K562 (cell line): ENCODE results near the gene CYSRT1. TPM values are rescaled to one million over a fixed set of nuclear protein-coding genes. Genes with fewer than 3 reads are reported as not detected.

ENCODE experiments used
- CHD4 ChIP-seq: fragments of 200-600 bp; sonication (generic); IDR thresholded peaks from 3 replicates; pipeline ENCODE4 v1.6.1; 2012; ENCODE audit warnings: low read depth, mild to moderate bottlenecking, mixed read lengths, low read length, inconsistent platforms; ENCODE audit not compliant: insufficient read depth, insufficient replicate concordance, poor library complexity, severe bottlenecking
- E2F6 ChIP-seq, 2 experiments: IDR thresholded peaks; 2 replicates each; pipeline ENCODE4 v1.6.1; 2011; ENCODE audit warnings: borderline replicate concordance in 1 of 2, control low read depth in 1 of 2, low read depth in 1 of 2, low read length in 1 of 2, mild to moderate bottlenecking in 1 of 2, mixed read lengths in 1 of 2, moderate library complexity in 1 of 2; ENCODE audit not compliant: insufficient read depth in 1 of 2, insufficient read length in 1 of 2, poor library complexity in 1 of 2, severe bottlenecking in 1 of 2; ENCODE audit errors: extremely low read depth in 1 of 2
- ETV5 ChIP-seq: sonication (generic); formaldehyde crosslinking; IDR thresholded peaks from 2 replicates; pipeline ENCODE4 v1.4.0; 2020; ENCODE audit warnings: low read depth, mild to moderate bottlenecking, missing genetic modification reagents
- JUND ChIP-seq, 2 experiments: IDR thresholded peaks; 2 replicates in 1 of 2; 3 replicates in 1 of 2; pipeline ENCODE4 v1.6.1; 2011; ENCODE audit warnings: borderline replicate concordance in 2 of 2, low read depth in 2 of 2, low read length in 2 of 2, improper control_type of control experiment in 1 of 2, missing biosample characterization in 1 of 2, missing genetic modification characterization in 1 of 2, missing genetic modification reagents in 1 of 2
- KDM2B ChIP-seq: fragments of 250-450 bp; sonication (Bioruptor Pico); IDR thresholded peaks from 2 replicates; pipeline ENCODE4 v1.8.0; 2021; ENCODE audit warnings: mild to moderate bottlenecking, moderate library complexity
- POLR2G ChIP-seq: fragments of 200-400 bp; formaldehyde crosslinking; IDR thresholded peaks from 2 replicates; pipeline ENCODE4 v1.6.1; 2017; ENCODE audit warnings: low read depth, mild to moderate bottlenecking, antibody characterized with exemption, low read length, moderate library complexity
- POLR3G ChIP-seq: IDR thresholded peaks from 2 replicates; pipeline ENCODE4 v1.6.1; 2011; ENCODE audit not compliant: insufficient read length, insufficient replicate concordance; ENCODE audit errors: extremely low read depth
- USF1 ChIP-seq: sonication (generic); formaldehyde crosslinking; IDR thresholded peaks from 2 replicates; pipeline ENCODE4 v1.9.0; 2022; ENCODE audit warnings: mild to moderate bottlenecking, missing genetic modification reagents
- USF2 ChIP-seq: sonication (generic); formaldehyde crosslinking; IDR thresholded peaks from 2 replicates; pipeline ENCODE4 v1.5.0; 2020; ENCODE audit warnings: missing genetic modification reagents
- ZKSCAN3 ChIP-seq: fragments of 250-450 bp; sonication (Bioruptor Pico); IDR thresholded peaks from 2 replicates; pipeline ENCODE4 v1.4.0; 2020
- ZNF175 ChIP-seq: fragments of 200-800 bp; sonication (Bioruptor generic); IDR thresholded peaks from 2 replicates; pipeline ENCODE4 v1.6.1; 2016; ENCODE audit warnings: low read depth, mild to moderate bottlenecking, missing genetic modification characterization, missing compliant biosample characterization
- ZNF3 ChIP-seq: fragments of 250-450 bp; sonication (Bioruptor Pico); IDR thresholded peaks from 2 replicates; pipeline ENCODE4 v1.5.0; 2021; ENCODE audit warnings: mild to moderate bottlenecking, moderate library complexity
- ZNF436 ChIP-seq: fragments of 250-450, 450-650 bp; sonication (Bioruptor Pico); formaldehyde crosslinking; IDR thresholded peaks from 2 replicates; pipeline ENCODE4 v1.7.0; 2020; ENCODE audit warnings: mild to moderate bottlenecking
- polyA plus RNA-seq, 8 experiments: library from polyadenylated mRNA; depleted of rRNA in 4 of 8; stranded (reverse) in 5 of 8; unstranded in 3 of 8; fragments of >200 nt; fragmentation: Nextera tagmentation in 2 of 8; fragmentation: Illumina TruSeq in 1 of 8; extraction: Ambion mirVana in 2 of 8; extraction: Trizol in 1 of 8; gene quantifications; 2 replicates each; pipeline versions ENCODE4 v1.2.1 to v1.2.3, GENCODE V29; 2011 to 2014; ENCODE audit warnings: inconsistent platforms in 1 of 8, missing spikeins in 1 of 8
- total RNA-seq, 7 experiments: library from RNA; depleted of rRNA in 6 of 7; stranded (reverse); fragments of >200 nt in 6 of 7; fragmentation: Illumina TruSeq in 2 of 7; extraction: Trizol in 2 of 7; gene quantifications; 2 replicates each; pipeline versions ENCODE4 v1.2.1 to v1.2.3, GENCODE V29; 2011 to 2021; ENCODE audit warnings: low replicate concordance in 1 of 7
- TF ChIP-seq, protein P1 (sequence below): sonication (generic); formaldehyde crosslinking; IDR thresholded peaks from 2 replicates; pipeline ENCODE4 v1.8.1; 2023; ENCODE audit warnings: mild to moderate bottlenecking, missing genetic modification reagents
- TF ChIP-seq, protein P2 (sequence below): fragments of 250-450 bp; sonication (Bioruptor Pico); IDR thresholded peaks from 2 replicates; pipeline ENCODE4 v1.8.0; 2022; ENCODE audit warnings: moderate library complexity, mild to moderate bottlenecking, inconsistent platforms
- TF ChIP-seq, protein P3 (sequence below): fragments of 450-650 bp; conservative IDR thresholded peaks from 2 replicates; pipeline ENCODE4 v1.6.1; 2016; ENCODE audit warnings: missing genetic modification characterization, low read depth, mild to moderate bottlenecking, control low read depth, missing compliant biosample characterization

Gene CYSRT1
- total and polyA plus RNA-seq, 9 of the 15 experiments (the other 6 are each of a cell fraction or from before 2014, with no cell fraction given): 0.04 to 1.4 (median 0.42) TPM; not detected in 3

- TF ChIP-seq, protein P1, sequence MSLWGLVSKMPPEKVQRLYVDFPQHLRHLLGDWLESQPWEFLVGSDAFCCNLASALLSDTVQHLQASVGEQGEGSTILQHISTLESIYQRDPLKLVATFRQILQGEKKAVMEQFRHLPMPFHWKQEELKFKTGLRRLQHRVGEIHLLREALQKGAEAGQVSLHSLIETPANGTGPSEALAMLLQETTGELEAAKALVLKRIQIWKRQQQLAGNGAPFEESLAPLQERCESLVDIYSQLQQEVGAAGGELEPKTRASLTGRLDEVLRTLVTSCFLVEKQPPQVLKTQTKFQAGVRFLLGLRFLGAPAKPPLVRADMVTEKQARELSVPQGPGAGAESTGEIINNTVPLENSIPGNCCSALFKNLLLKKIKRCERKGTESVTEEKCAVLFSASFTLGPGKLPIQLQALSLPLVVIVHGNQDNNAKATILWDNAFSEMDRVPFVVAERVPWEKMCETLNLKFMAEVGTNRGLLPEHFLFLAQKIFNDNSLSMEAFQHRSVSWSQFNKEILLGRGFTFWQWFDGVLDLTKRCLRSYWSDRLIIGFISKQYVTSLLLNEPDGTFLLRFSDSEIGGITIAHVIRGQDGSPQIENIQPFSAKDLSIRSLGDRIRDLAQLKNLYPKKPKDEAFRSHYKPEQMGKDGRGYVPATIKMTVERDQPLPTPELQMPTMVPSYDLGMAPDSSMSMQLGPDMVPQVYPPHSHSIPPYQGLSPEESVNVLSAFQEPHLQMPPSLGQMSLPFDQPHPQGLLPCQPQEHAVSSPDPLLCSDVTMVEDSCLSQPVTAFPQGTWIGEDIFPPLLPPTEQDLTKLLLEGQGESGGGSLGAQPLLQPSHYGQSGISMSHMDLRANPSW: 0 out of 2 replicates have a peak, but pooled peaks have one; percentile 76
- no peak for TF ChIP-seq ZNF3 (CRISPR knock-in tag)
- TF ChIP-seq JUND (IDR thresholded peaks at IDR 0.05; ENCODE audit: borderline replicate concordance, low read depth, low read length): peak; percentile 50
- no peak; the same call in 2 of the 3 replicates for TF ChIP-seq JUND (tag; IDR thresholded peaks at IDR 0.05; ENCODE audit: borderline replicate concordance, low read depth, low read length)
- TF ChIP-seq CHD4: no peak
- no peak for TF ChIP-seq POLR3G
- no peak for TF ChIP-seq E2F6 (IDR thresholded peaks at IDR 0.05; ENCODE audit: borderline replicate concordance in 1 of 2, extremely low read depth in 1 of 2, insufficient read depth in 1 of 2, insufficient read length in 1 of 2, low read depth in 1 of 2, low read length in 1 of 2, poor library complexity in 1 of 2, severe bottlenecking in 1 of 2)
- TF ChIP-seq KDM2B: no peak
- no peak for TF ChIP-seq ZNF436
- TF ChIP-seq ZKSCAN3 (CRISPR knock-in tag): no peak
- peak; percentile 92 for TF ChIP-seq ETV5 (CRISPR knock-in tag)
- no peak for TF ChIP-seq ZNF175 (CRISPR knock-in tag)
- peak; percentile 70; the same call in 1 of the 2 replicates for TF ChIP-seq USF1 (CRISPR knock-in tag)
- peak; percentile 52; the same call in 1 of the 2 replicates for TF ChIP-seq USF2 (CRISPR knock-in tag)
- TF ChIP-seq POLR2G: peak; percentile 35
- TF ChIP-seq, protein P2, sequence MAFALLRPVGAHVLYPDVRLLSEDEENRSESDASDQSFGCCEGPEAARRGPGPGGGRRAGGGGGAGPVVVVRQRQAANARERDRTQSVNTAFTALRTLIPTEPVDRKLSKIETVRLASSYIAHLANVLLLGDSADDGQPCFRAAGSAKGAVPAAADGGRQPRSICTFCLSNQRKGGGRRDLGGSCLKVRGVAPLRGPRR: no peak
- TF ChIP-seq, protein P3, sequence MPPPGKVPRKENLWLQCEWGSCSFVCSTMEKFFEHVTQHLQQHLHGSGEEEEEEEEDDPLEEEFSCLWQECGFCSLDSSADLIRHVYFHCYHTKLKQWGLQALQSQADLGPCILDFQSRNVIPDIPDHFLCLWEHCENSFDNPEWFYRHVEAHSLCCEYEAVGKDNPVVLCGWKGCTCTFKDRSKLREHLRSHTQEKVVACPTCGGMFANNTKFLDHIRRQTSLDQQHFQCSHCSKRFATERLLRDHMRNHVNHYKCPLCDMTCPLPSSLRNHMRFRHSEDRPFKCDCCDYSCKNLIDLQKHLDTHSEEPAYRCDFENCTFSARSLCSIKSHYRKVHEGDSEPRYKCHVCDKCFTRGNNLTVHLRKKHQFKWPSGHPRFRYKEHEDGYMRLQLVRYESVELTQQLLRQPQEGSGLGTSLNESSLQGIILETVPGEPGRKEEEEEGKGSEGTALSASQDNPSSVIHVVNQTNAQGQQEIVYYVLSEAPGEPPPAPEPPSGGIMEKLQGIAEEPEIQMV (tag): no peak
Measured at GRCh38 chr9:137236238-137236935, 11.4 kb downstream of the CYSRT1 start (continued).
